WTC11 (cell line): ENCODE measurements around the gene EXOC4. TPM values are rescaled to one million over a fixed set of nuclear protein-coding genes. Genes with fewer than 3 reads are reported as not detected.

Experiments
- ATAC-seq: fragments of 200-7000 bp; cut with Tn5 transposase; 2 replicates; pipeline ENCODE4 v1.10.0; 2021; ENCODE audit warnings: mild to moderate bottlenecking, moderate library complexity
- CTCF ChIA-PET: fragments of 300-600 bp; sonication (Branson Sonifier 250); formaldehyde crosslinking; loops from one replicate; lab custom pipeline; 2021; ENCODE audit warnings: antibody characterized with exemption; lab: Charles Lee
- POLR2A ChIA-PET: fragments of 350-600 bp; sonication (Branson Sonifier 250); formaldehyde crosslinking; loops from one replicate; lab custom pipeline; 2021; ENCODE audit warnings: antibody characterized with exemption; lab: Charles Lee
- DNase-seq: peaks from one replicate; pipeline ENCODE4 v3.0.0; 2021; ENCODE audit warnings: low spot score
- H3K27ac Mint-ChIP-seq: 2 replicates; pipeline ENCODE4 v1.8.0; 2021; ENCODE audit warnings: mixed read lengths
- H3K27me3 Mint-ChIP-seq: 2 replicates; pipeline ENCODE4 v1.8.0; 2021; ENCODE audit warnings: low read depth, mild to moderate bottlenecking, moderate library complexity, mixed read lengths
- H3K36me3 Mint-ChIP-seq: 2 replicates; pipeline ENCODE4 v1.8.0; 2021; ENCODE audit warnings: mixed read lengths
- H3K4me1 Mint-ChIP-seq: 2 replicates; pipeline ENCODE4 v1.8.0; 2022; ENCODE audit warnings: mixed read lengths
- H3K4me3 Mint-ChIP-seq: 2 replicates; pipeline ENCODE4 v1.8.0; 2021; ENCODE audit warnings: mild to moderate bottlenecking, moderate library complexity, mixed read lengths
- H3K9me3 Mint-ChIP-seq: 2 replicates; pipeline ENCODE4 v1.8.0; 2021; ENCODE audit warnings: mixed read lengths
- AR ChIP-seq: fragments of 250-450 bp; sonication (Bioruptor Pico); IDR thresholded peaks from 2 replicates; pipeline ENCODE4 v1.9.0; 2021; ENCODE audit warnings: mild to moderate bottlenecking
- ATF2 ChIP-seq: sonication (generic); formaldehyde crosslinking; IDR thresholded peaks from 2 replicates; pipeline ENCODE4 v1.8.1; 2022; ENCODE audit warnings: low read depth, missing genetic modification reagents, borderline replicate concordance
- CTCF ChIP-seq: fragments of 200-600 bp; IDR thresholded peaks from 2 replicates; pipeline ENCODE4 v1.8.0; 2022; ENCODE audit warnings: antibody characterized with exemption
- E2F1 ChIP-seq: sonication (generic); formaldehyde crosslinking; IDR thresholded peaks from 2 replicates; pipeline ENCODE4 v1.8.0; 2022; ENCODE audit warnings: mild to moderate bottlenecking, missing genetic modification reagents
- ERG ChIP-seq: fragments of 250-450 bp; sonication (Bioruptor Pico); IDR thresholded peaks from 2 replicates; pipeline ENCODE4 v1.8.0; 2021; ENCODE audit warnings: mild to moderate bottlenecking
- KAT7 ChIP-seq: sonication (generic); formaldehyde crosslinking; IDR thresholded peaks from 2 replicates; pipeline ENCODE4 v1.8.1; 2023; ENCODE audit warnings: missing genetic modification reagents, mild to moderate bottlenecking, borderline replicate concordance
- MAX ChIP-seq: sonication (generic); formaldehyde crosslinking; IDR thresholded peaks from 2 replicates; pipeline ENCODE4 v1.8.0; 2022; ENCODE audit warnings: mild to moderate bottlenecking, missing genetic modification reagents
- MLX ChIP-seq: sonication (generic); formaldehyde crosslinking; IDR thresholded peaks from 2 replicates; pipeline ENCODE4 v1.8.1; 2023; ENCODE audit warnings: mild to moderate bottlenecking, missing genetic modification reagents, moderate library complexity
- NFATC4 ChIP-seq: fragments of 250-450 bp; sonication (Bioruptor Pico); IDR thresholded peaks from 2 replicates; pipeline ENCODE4 v1.9.0; 2021; ENCODE audit warnings: mild to moderate bottlenecking
- NR3C1 ChIP-seq: sonication (generic); formaldehyde crosslinking; conservative IDR thresholded peaks from 2 replicates; pipeline ENCODE4 v1.8.1; 2023; ENCODE audit warnings: low read depth, mild to moderate bottlenecking, missing genetic modification reagents
- SMAD3 ChIP-seq: sonication (generic); formaldehyde crosslinking; IDR thresholded peaks from 2 replicates; pipeline ENCODE4 v1.8.0; 2022; ENCODE audit warnings: missing genetic modification reagents, mild to moderate bottlenecking, borderline replicate concordance
- USF2 ChIP-seq: sonication (generic); formaldehyde crosslinking; IDR thresholded peaks from 2 replicates; pipeline ENCODE4 v1.8.1; 2023; ENCODE audit warnings: mild to moderate bottlenecking, missing genetic modification reagents, moderate library complexity
- ZNF138 ChIP-seq: sonication (generic); formaldehyde crosslinking; conservative IDR thresholded peaks from 2 replicates; pipeline ENCODE4 v1.8.1; 2022; ENCODE audit warnings: mild to moderate bottlenecking, moderate library complexity, missing genetic modification reagents
- ZNF416 ChIP-seq: fragments of 250-450 bp; sonication (Bioruptor Pico); IDR thresholded peaks from 2 replicates; pipeline ENCODE4 v1.9.0; 2021; ENCODE audit warnings: mild to moderate bottlenecking, inconsistent platforms
- ZNF423 ChIP-seq: fragments of 250-450 bp; sonication (Bioruptor Pico); IDR thresholded peaks from 2 replicates; pipeline ENCODE4 v2.1.2; 2022; ENCODE audit warnings: mild to moderate bottlenecking, moderate library complexity
- ZNF532 ChIP-seq: fragments of 250-450 bp; sonication (Bioruptor Pico); IDR thresholded peaks from 2 replicates; pipeline ENCODE4 v1.9.0; 2021; ENCODE audit warnings: mild to moderate bottlenecking, borderline replicate concordance
- ZSCAN18 ChIP-seq: fragments of 250-450 bp; sonication (Bioruptor Pico); IDR thresholded peaks from 2 replicates; pipeline ENCODE4 v2.1.2; 2022; ENCODE audit warnings: mild to moderate bottlenecking, moderate library complexity
- total RNA-seq: library from RNA; stranded (reverse); gene quantifications from 3 replicates; pipeline ENCODE4 v1.2.3, GENCODE V29; 2021

EXOC4 gene
- total RNA-seq, 1 experiment from 2014 or later, result 62.0 TPM

GRCh38 chr7:133976140-133976539, 723.3 kb downstream of the EXOC4 start:
- Mint-ChIP-seq H3K27ac (no peak overlapping the region), H3K4me3 (no peak overlapping the region)

More at GRCh38 chr7:133976140-133976539, 723.3 kb downstream of the EXOC4 start:
- Mint-ChIP-seq H3K4me1 (peaks cover 36% of the 10 kb centered on the region), H3K27me3 (no peaks in the 10 kb centered on the region), H3K36me3 (no peaks in the 10 kb centered on the region), H3K9me3 (0 out of 2 replicates have a peak, but pooled peaks cover 4% of the 10 kb centered on the region)
- ATAC-seq, result no peak
- TF ChIP-seq CTCF, result no peak
- TF ChIP-seq SMAD3 (CRISPR knock-in tag), result no peak
- TF ChIP-seq AR (CRISPR knock-in tag), result no peak
- no peak for TF ChIP-seq ZSCAN18 (CRISPR knock-in tag)
- TF ChIP-seq ZNF138 (CRISPR knock-in tag), result no peak
- TF ChIP-seq ZNF416 (CRISPR knock-in tag), result no peak
- TF ChIP-seq NR3C1 (CRISPR knock-in tag), result no peak
- no peak for TF ChIP-seq ERG (CRISPR knock-in tag)
- TF ChIP-seq ZNF532 (CRISPR knock-in tag), result no peak
- TF ChIP-seq MAX, result no peak
- TF ChIP-seq USF2 (CRISPR knock-in tag), result no peak
- TF ChIP-seq MLX (CRISPR knock-in tag), result no peak
- TF ChIP-seq ATF2 (CRISPR knock-in tag), result no peak
- no peak for TF ChIP-seq NFATC4 (CRISPR knock-in tag)
- no peak for TF ChIP-seq ZNF423
- no peak for TF ChIP-seq KAT7 (CRISPR knock-in tag)
- no peak for TF ChIP-seq E2F1 (CRISPR knock-in tag)
- ChIA-PET CTCF (no interaction called here), POLR2A (no interaction called here)
- no peak for DNase-seq
